BE2C (cell line): ENCODE measurements around the gene TMPRSS11F.

Experiments used
- DNase-seq: peaks from one replicate; pipeline ENCODE4 v3.0.0-alpha.2; 2020
- H3K27me3 ChIP-seq: fragments of 250-450 bp; sonication (Bioruptor Pico); 2 replicates; pipeline ENCODE4 v1.5.1; 2020; ENCODE audit warnings: mild to moderate bottlenecking
- H3K36me3 ChIP-seq: fragments of 250-450 bp; sonication (Bioruptor Pico); 2 replicates; pipeline ENCODE4 v1.5.1; 2020; ENCODE audit warnings: mild to moderate bottlenecking
- H3K4me1 ChIP-seq: fragments of 250-450 bp; sonication (Bioruptor Pico); 2 replicates; pipeline ENCODE4 v1.5.1; 2020
- H3K4me3 ChIP-seq: 2 replicates; pipeline ENCODE4 v1.5.1; 2011; ENCODE audit warnings: low read depth, low read length
- H3K9me3 ChIP-seq: fragments of 250-450 bp; sonication (Bioruptor Pico); 2 replicates; pipeline ENCODE4 v1.5.1; 2020
- CTCF ChIP-seq: IDR thresholded peaks from 2 replicates; pipeline ENCODE4 v1.5.1; 2012; ENCODE audit warnings: mild to moderate bottlenecking, low read depth, low read length

Gene TMPRSS11F

GRCh38 chr4:68167166-68167565, 37.5 kb upstream of the TMPRSS11F start:
- Histone ChIP-seq H3K9me3 (no peaks in the 10 kb centered on the region), H3K4me1 (no peaks in the 10 kb centered on the region), H3K4me3 (no peak overlapping the region), H3K27me3 (no peaks in the 10 kb centered on the region; the same call in 1 of the 2 replicates), H3K36me3 (no peaks in the 10 kb centered on the region)
- no peak for TF ChIP-seq CTCF
- no peak for DNase-seq

- DNase-seq: no peak
- Histone ChIP-seq H3K36me3 (no peaks in the 10 kb centered on the region), H3K4me1 (no peaks in the 10 kb centered on the region), H3K4me3 (no peak overlapping the region), H3K27me3 (no peaks in the 10 kb centered on the region), H3K9me3 (no peaks in the 10 kb centered on the region)
- no peak for TF ChIP-seq CTCF
Measured at GRCh38 chr4:68163754-68164153, 34.1 kb upstream of the TMPRSS11F start.

- TF ChIP-seq CTCF: no peak
- no peak for DNase-seq
- Histone ChIP-seq H3K36me3 (no peaks in the 10 kb centered on the region), H3K4me3 (no peak overlapping the region), H3K4me1 (no peaks in the 10 kb centered on the region), H3K27me3 (no peaks in the 10 kb centered on the region), H3K9me3 (no peaks in the 10 kb centered on the region)
Measured at GRCh38 chr4:68162196-68162595, 32.5 kb upstream of the TMPRSS11F start.

GRCh38 chr4:68152411-68152810, 22.7 kb upstream of the TMPRSS11F start:
- no peaks in the 10 kb centered on the region for H3K4me1 ChIP-seq
- no peak for DNase-seq

GRCh38 chr4:68148800-68149685, 19.4 kb upstream of the TMPRSS11F start:
- H3K4me1 ChIP-seq: no peaks in the 10 kb centered on the region
- TF ChIP-seq CTCF: no peak
- H3K36me3 ChIP-seq: no peaks in the 10 kb centered on the region

More at GRCh38 chr4:68152411-68152810, 22.7 kb upstream of the TMPRSS11F start:
- Histone ChIP-seq H3K36me3 (no peaks in the 10 kb centered on the region), H3K9me3 (no peaks in the 10 kb centered on the region), H3K4me3 (no peak overlapping the region), H3K27me3 (no peaks in the 10 kb centered on the region)
- no peak for TF ChIP-seq CTCF

GRCh38 chr4:68147079-68147478, 17.4 kb upstream of the TMPRSS11F start:
- DNase-seq: no peak
- no peak overlapping the region for H3K4me3 ChIP-seq
- H3K27me3 ChIP-seq: no peaks in the 10 kb centered on the region
- no peaks in the 10 kb centered on the region for H3K9me3 ChIP-seq
- H3K36me3 ChIP-seq: no peaks in the 10 kb centered on the region
- TF ChIP-seq CTCF: no peak
- H3K4me1 ChIP-seq: no peaks in the 10 kb centered on the region

More at GRCh38 chr4:68148800-68149685, 19.4 kb upstream of the TMPRSS11F start:
- Histone ChIP-seq H3K4me3 (no peak overlapping the region), H3K27me3 (no peaks in the 10 kb centered on the region), H3K9me3 (no peaks in the 10 kb centered on the region)
- no peak for DNase-seq
